ENCODE data around the gene ZNF143.
A peak's percentile ranks its signal among the peaks of the same experiment; 100 is the strongest.
"Not testable (repeated sequence)": the region's sequence is repeated elsewhere in the genome, so short reads cannot be mapped to it uniquely, and the experiment has no call there.

Gene ZNF143

GRCh38 chr11:9533736-9534473 lies 73.1 kb downstream of the ZNF143 start:
- intact Hi-C loops (cut with DNase I), result loop anchor here (2.0 to 10.0 kb wide), 2 partner anchors 79 to 211 kb away; no protein-coding TSS in a partner anchor

GRCh38 chr11:9535189-9535781 lies 74.5 kb downstream of the ZNF143 start:
- peak in 8 of 10 donors; percentile 30 to 92 (median 50) for DNase-seq
- intact Hi-C loops (cut with DNase I), result loop anchor here (2.0 to 10.0 kb wide), 2 partner anchors 78 to 210 kb away; no protein-coding TSS in a partner anchor

More at GRCh38 chr11:9533736-9534473, 73.1 kb downstream of the ZNF143 start:
- DNase-seq, result no peak

- DNase-seq, result peak in 1 of 10 donors; percentile 26
- intact Hi-C loops (cut with DNase I), result loop anchor here (10.0 kb wide), 1 partner anchor 206 kb away; no protein-coding TSS in a partner anchor
These were observed 77.7 kb downstream of the ZNF143 start for GRCh38 chr11:9538548-9538947.

GRCh38 chr11:9549216-9549615 lies 88.4 kb downstream of the ZNF143 start:
- intact Hi-C loops (cut with DNase I); DNase-seq: not testable (repeated sequence)

- DNase-seq, result no peak
- intact Hi-C loops (cut with DNase I), result no loop called here
These were observed 89.4 kb downstream of the ZNF143 start for GRCh38 chr11:9550191-9550628.

GRCh38 chr11:9561279-9561982 lies 100.6 kb downstream of the ZNF143 start:
- DNase-seq, result no peak
- intact Hi-C loops (cut with DNase I), result no loop called here

GRCh38 chr11:9562716-9563115 lies 101.9 kb downstream of the ZNF143 start:
- intact Hi-C loops (cut with DNase I), result no loop called here
- no peak for DNase-seq

GRCh38 chr11:9563196-9563730 lies 102.5 kb downstream of the ZNF143 start:
- intact Hi-C loops (cut with DNase I), result no loop called here
- DNase-seq, result no peak

- intact Hi-C loops (cut with DNase I), result no loop called here
These were observed 105.2 kb downstream of the ZNF143 start for GRCh38 chr11:9565822-9566560.

GRCh38 chr11:9566561-9567063 lies 105.8 kb downstream of the ZNF143 start:
- intact Hi-C loops (cut with DNase I), result no loop called here
- no peak for DNase-seq

More at GRCh38 chr11:9565822-9566560, 105.2 kb downstream of the ZNF143 start:
- DNase-seq, result no peak

- no peak for DNase-seq
- intact Hi-C loops (cut with DNase I), result no loop called here
These were observed 106.6 kb downstream of the ZNF143 start for GRCh38 chr11:9567401-9567800.

GRCh38 chr11:9568161-9568853 lies 107.5 kb downstream of the ZNF143 start:
- DNase-seq, result no peak
- intact Hi-C loops (cut with DNase I), result no loop called here

- DNase-seq, result no peak
- intact Hi-C loops (cut with DNase I), result no loop called here
These were observed 108.2 kb downstream of the ZNF143 start for GRCh38 chr11:9568854-9569587.

GRCh38 chr11:9569588-9570164 lies 108.9 kb downstream of the ZNF143 start:
- intact Hi-C loops (cut with DNase I), result no loop called here
- no peak for DNase-seq

- intact Hi-C loops (cut with DNase I), result no loop called here
- DNase-seq, result no peak
These were observed 109.7 kb downstream of the ZNF143 start for GRCh38 chr11:9570313-9571025.

GRCh38 chr11:9571071-9571762 lies 110.4 kb downstream of the ZNF143 start:
- intact Hi-C loops (cut with DNase I), result no loop called here
- no peak for DNase-seq

- intact Hi-C loops (cut with DNase I), result no loop called here
- DNase-seq, result no peak
These were observed 110.9 kb downstream of the ZNF143 start for GRCh38 chr11:9571763-9572115.
